Left lung (tissue), 10 donors: ENCODE measurements around the gene KIF26A. TPM values are rescaled to one million over a fixed set of nuclear protein-coding genes. Genes with fewer than 3 reads are reported as not detected.
A peak's percentile ranks its signal among the peaks of the same experiment; 100 is the strongest.

Experiments used
- ATAC-seq: fragments of 200-7000 bp; cut with Tn5 transposase; one replicate; pipeline ENCODE4 v1.9.1; 2020; ENCODE audit warnings: moderate library complexity
- DNase-seq, 4 donors: peaks; one replicate each; pipeline ENCODE4 v3.0.0-alpha.2; 2013 to 2020
- H3K27ac ChIP-seq, 2 donors: fragments of 200-600 bp; sonication (generic) in 1 of 2; one replicate each; pipeline versions ENCODE4 v1.5.0 to v1.8.0; 2020 to 2021
- H3K27me3 ChIP-seq, 2 donors: fragments of 200-600 bp; sonication (generic) in 1 of 2; one replicate each; pipeline versions ENCODE4 v1.5.0 to v1.8.0; 2020 to 2021
- H3K36me3 ChIP-seq, 2 donors: fragments of 200-600 bp; sonication (generic) in 1 of 2; one replicate each; pipeline versions ENCODE4 v1.5.0 to v1.8.0; 2020 to 2021
- H3K4me1 ChIP-seq, 2 donors: fragments of 200-600 bp; one replicate each; pipeline ENCODE4 v1.8.0; 2021
- H3K4me3 ChIP-seq, 2 donors: fragments of 200-600 bp; sonication (generic) in 1 of 2; one replicate each; pipeline versions ENCODE4 v1.5.0 to v1.8.0; 2020 to 2021; ENCODE audit warnings: mild to moderate bottlenecking in 1 of 2
- H3K9me3 ChIP-seq, 2 donors: fragments of 200-600 bp; sonication (generic) in 1 of 2; one replicate each; pipeline versions ENCODE4 v1.5.0 to v1.8.0; 2020 to 2021
- intact Hi-C, 2 donors: fragments of 100-400 bp; cut with DNase I; formaldehyde crosslinking; loops; one replicate each; pipeline versions ENCODE4 v1.11.2 to v1.14.2; 2022
- polyA plus RNA-seq, 6 donors: library from polyadenylated mRNA; unstranded; fragments of 120-200 nt; gene quantifications; one replicate each; pipeline ENCODE4 v1.2.1, GENCODE V29; 2013; ENCODE audit not compliant: insufficient read length in 6 of 6
- total RNA-seq, 2 donors: library from RNA; stranded (reverse); fragmentation: NEBNext Ultra II Directional; extraction: Animal tissue kit (Norgen Biotek cat#: 25700); gene quantifications; one replicate each; pipeline ENCODE4 v1.2.1, GENCODE V29; 2021
- TF ChIP-seq, protein P1 (sequence below), 2 donors: fragments of 200-600 bp; sonication (generic) in 1 of 2; IDR thresholded peaks; one replicate each; pipeline versions ENCODE4 v1.5.0 to v1.8.0; 2021; ENCODE audit warnings: antibody characterized with exemption in 2 of 2
- donor health status: DM: no; HTN: yes; CAD: no.
- donor health status: DM: no; HTN: no; CAD: no.

KIF26A gene
- total and polyA plus RNA-seq, 8 donors: 4.5 to 25.5 (median 14.4) TPM

DNA sequence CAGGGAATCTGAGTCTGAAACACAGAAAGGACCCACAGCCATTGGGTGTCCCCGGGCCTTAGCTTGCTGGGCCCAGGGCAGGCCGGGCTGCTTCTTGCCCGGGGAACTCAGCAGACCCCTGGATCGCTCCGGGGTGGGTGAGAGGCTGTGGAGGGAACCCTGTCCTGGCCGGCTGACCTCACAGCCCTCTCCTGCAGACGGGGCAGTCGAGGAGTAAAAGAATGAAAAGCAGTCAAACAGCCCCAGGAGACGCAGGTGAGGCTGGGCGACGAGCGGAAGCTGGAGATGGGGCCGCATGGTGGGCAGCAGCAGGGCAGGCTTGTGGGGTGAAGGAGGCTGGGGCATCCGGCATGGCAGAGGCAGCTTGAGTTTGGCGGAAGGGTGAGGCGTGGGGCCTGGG is 57.0 kb downstream of the KIF26A start:
- Histone ChIP-seq H3K4me3 (no peak overlapping the region), H3K4me1 (no peaks in the 10 kb centered on the region), H3K9me3 (no peaks in the 10 kb centered on the region), H3K27me3 (peaks cover 0 to 15% of the 10 kb centered on the region in 2 donors), H3K36me3 (no peaks in the 10 kb centered on the region), H3K27ac (no peak overlapping the region)
- intact Hi-C loops: no loop called here
- ATAC-seq (no peak), DNase-seq (peak in 1 of 4 donors; percentile 67)
- TF ChIP-seq, protein P1, sequence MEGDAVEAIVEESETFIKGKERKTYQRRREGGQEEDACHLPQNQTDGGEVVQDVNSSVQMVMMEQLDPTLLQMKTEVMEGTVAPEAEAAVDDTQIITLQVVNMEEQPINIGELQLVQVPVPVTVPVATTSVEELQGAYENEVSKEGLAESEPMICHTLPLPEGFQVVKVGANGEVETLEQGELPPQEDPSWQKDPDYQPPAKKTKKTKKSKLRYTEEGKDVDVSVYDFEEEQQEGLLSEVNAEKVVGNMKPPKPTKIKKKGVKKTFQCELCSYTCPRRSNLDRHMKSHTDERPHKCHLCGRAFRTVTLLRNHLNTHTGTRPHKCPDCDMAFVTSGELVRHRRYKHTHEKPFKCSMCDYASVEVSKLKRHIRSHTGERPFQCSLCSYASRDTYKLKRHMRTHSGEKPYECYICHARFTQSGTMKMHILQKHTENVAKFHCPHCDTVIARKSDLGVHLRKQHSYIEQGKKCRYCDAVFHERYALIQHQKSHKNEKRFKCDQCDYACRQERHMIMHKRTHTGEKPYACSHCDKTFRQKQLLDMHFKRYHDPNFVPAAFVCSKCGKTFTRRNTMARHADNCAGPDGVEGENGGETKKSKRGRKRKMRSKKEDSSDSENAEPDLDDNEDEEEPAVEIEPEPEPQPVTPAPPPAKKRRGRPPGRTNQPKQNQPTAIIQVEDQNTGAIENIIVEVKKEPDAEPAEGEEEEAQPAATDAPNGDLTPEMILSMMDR (IDR thresholded peaks at IDR 0.05): no peak

GRCh38 chr14:104195878-104196277 is 57.5 kb downstream of the KIF26A start:
- TF ChIP-seq, protein P1 (IDR thresholded peaks at IDR 0.05): no peak
- no peaks in the 10 kb centered on the region for H3K9me3 ChIP-seq
- DNase-seq (peak in 1 of 4 donors; percentile 51), ATAC-seq (no peak)
- no peaks in the 10 kb centered on the region for H3K4me1 ChIP-seq
- intact Hi-C loops: no loop called here
- H3K4me3 ChIP-seq: no peak overlapping the region
- H3K36me3 ChIP-seq: no peaks in the 10 kb centered on the region
- H3K27ac ChIP-seq: no peak overlapping the region
- H3K27me3 ChIP-seq: peaks cover 0 to 15% of the 10 kb centered on the region in 2 donors

DNA sequence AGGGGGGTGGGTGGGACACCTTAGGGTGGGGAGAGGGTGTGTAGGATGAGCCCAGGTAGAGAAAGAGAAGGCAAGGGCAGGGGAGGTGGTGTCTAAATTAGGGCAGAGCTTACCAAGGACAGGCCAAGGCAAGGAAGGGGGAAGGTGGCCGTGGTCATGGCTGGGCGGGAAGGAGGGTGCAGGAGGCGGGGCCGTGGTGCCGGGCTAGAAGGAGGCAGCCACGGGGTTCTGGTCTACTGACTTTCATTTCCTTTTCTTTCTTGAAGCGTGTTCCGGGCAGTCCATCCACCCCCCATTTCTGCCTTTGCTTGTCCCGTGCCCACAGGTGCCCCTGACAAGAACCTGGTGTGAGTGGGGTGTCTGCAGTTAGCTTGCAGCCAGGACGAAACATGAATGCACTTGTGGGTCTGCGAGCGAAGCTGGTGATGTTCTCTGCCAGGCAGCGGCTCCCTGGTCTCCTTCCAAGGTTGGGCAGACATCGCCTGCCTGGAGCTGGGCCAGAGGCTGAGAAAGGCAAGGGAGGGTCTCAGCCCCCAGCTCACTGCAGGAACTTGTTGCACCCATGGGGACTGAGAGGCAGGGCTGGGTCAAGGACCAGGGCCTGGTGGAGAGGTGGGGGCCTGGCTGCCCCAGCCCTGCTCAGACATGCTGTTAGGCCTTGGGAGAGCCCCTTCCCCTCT is 58.2 kb downstream of the KIF26A start:
- Histone ChIP-seq H3K27ac (no peak overlapping the region), H3K9me3 (no peaks in the 10 kb centered on the region), H3K36me3 (no peaks in the 10 kb centered on the region), H3K4me1 (no peaks in the 10 kb centered on the region), H3K4me3 (no peak overlapping the region), H3K27me3 (peaks cover 0 to 15% of the 10 kb centered on the region in 2 donors)
- TF ChIP-seq, protein P1 (IDR thresholded peaks at IDR 0.05): no peak
- peak in 1 of 4 donors; percentile 52 for DNase-seq
- ATAC-seq: no peak
- intact Hi-C loops: no loop called here

GRCh38 chr14:104197449-104198247 is 59.3 kb downstream of the KIF26A start:
- no peak for ATAC-seq
- peaks cover 0 to 3% of the 10 kb centered on the region in 2 donors for H3K4me1 ChIP-seq
- intact Hi-C loops: no loop called here
- no peak for DNase-seq
- H3K27me3 ChIP-seq: peaks cover 0 to 20% of the 10 kb centered on the region in 2 donors
- H3K36me3 ChIP-seq: no peaks in the 10 kb centered on the region
- no peaks in the 10 kb centered on the region for H3K9me3 ChIP-seq
- H3K27ac ChIP-seq: no peak overlapping the region
- no peak overlapping the region for H3K4me3 ChIP-seq
- TF ChIP-seq, protein P1 (IDR thresholded peaks at IDR 0.05): no peak

GRCh38 chr14:104199266-104199895 is 61.0 kb downstream of the KIF26A start:
- no peak overlapping the region for H3K4me3 ChIP-seq
- H3K36me3 ChIP-seq: no peaks in the 10 kb centered on the region
- intact Hi-C loops: no loop called here
- DNase-seq (peak in 1 of 4 donors; percentile 58), ATAC-seq (no peak)
- H3K27ac ChIP-seq: no peak overlapping the region
- TF ChIP-seq, protein P1 (IDR thresholded peaks at IDR 0.05): no peak
- H3K27me3 ChIP-seq: peaks cover 0 to 26% of the 10 kb centered on the region in 2 donors
- H3K9me3 ChIP-seq: no peaks in the 10 kb centered on the region
- H3K4me1 ChIP-seq: peaks cover 0 to 3% of the 10 kb centered on the region in 2 donors
